Cardiac ventricle fibroblast (primary cell): ENCODE measurements around the gene SYNGAP1. TPM values are rescaled to one million over a fixed set of nuclear protein-coding genes. Genes with fewer than 3 reads are reported as not detected.

Experiments used
- total RNA-seq: library from RNA; depleted of rRNA; stranded (reverse); fragments of >200 nt; gene quantifications from 2 replicates; pipeline ENCODE4 v1.2.3, GENCODE V29; 2015

The SYNGAP1 gene
- total RNA-seq: 8.1 TPM in 2 replicates

DNA sequence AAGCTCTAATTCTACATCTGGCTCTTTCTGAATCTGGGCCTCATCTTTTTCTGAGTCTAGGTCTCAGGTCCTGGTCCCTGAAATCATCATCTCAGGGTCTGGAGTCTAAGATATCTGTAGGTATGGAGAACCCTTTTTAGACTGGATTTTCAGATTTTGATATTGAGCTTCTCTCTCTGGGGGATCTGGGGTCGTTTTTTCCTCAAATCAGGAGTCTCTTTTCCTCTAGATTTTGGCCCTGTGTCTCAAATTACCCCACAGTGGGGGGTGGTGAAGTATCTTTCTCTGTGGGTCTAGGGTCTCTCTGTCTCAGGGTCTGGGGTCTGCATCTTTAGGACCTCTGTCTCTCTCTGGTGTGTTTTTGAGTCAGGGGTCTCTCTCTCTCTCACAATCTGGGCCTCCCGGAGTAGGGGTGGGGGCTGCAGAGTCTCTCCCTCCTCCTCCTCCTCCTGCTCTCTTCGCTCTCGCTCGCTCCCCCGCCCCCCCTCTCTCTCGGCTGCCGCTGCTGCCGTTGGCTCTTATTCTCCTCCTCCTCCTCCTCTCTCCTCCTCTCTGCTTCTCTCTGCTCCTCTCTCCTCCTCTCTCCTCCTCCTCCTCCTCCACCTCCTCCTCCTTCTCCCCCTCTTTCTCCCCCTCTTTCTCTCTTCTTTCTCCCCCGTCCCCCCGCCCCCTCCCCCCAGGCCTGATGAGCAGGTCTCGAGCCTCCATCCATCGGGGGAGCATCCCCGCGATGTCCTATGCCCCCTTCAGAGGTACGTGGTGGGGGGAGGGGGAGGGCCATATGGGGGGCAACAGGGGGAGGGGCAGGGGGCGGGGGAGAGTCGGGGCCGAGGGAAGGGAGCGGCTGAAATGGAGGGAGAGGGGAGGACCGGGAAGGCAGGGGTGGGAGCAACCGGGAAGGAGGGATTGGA is at the start of gene SYNGAP1:
SYNGAP1 (plus strand) TSS at position 486 of the 911 bp plus-strand sequence; CDS start at position 686, 200 bp downstream.

DNA sequence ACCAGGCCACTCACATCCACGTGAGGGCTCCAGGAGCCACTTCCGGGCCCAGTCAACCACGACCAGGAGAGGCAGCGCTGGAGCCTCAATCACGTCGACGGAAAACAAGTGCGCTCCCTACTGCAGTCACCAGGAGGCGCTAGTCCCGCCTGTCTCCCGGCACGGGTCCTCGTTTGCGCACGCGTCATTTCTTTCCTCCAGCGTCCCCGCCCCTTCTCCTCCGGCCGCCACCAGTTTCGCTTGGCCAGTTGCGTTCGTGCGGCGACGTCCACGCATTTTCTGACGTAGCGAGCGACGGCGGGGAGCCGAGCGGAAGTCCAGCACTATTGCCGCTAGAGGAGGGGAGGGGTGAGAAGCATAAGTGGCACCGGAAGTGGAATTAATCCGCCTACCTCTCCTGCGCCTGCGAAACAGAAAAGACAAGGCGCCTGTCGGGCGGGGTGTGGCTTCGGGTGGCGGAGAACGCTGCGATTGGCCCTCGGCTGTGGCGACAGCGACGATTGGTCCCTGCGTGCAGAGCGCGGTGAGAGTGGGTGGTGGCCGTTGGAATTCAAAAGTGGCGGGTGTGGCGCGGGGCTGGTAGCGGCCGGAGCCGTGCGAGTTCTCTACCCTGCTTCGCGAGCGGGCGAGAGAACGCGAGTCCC is 28.5 kb upstream of the SYNGAP1 start, which contains the start of gene KIFC1:
KIFC1 (plus strand) TSS at position 546 of the 644 bp plus-strand sequence. CDS start 163 bp downstream, outside the sequence.

DNA sequence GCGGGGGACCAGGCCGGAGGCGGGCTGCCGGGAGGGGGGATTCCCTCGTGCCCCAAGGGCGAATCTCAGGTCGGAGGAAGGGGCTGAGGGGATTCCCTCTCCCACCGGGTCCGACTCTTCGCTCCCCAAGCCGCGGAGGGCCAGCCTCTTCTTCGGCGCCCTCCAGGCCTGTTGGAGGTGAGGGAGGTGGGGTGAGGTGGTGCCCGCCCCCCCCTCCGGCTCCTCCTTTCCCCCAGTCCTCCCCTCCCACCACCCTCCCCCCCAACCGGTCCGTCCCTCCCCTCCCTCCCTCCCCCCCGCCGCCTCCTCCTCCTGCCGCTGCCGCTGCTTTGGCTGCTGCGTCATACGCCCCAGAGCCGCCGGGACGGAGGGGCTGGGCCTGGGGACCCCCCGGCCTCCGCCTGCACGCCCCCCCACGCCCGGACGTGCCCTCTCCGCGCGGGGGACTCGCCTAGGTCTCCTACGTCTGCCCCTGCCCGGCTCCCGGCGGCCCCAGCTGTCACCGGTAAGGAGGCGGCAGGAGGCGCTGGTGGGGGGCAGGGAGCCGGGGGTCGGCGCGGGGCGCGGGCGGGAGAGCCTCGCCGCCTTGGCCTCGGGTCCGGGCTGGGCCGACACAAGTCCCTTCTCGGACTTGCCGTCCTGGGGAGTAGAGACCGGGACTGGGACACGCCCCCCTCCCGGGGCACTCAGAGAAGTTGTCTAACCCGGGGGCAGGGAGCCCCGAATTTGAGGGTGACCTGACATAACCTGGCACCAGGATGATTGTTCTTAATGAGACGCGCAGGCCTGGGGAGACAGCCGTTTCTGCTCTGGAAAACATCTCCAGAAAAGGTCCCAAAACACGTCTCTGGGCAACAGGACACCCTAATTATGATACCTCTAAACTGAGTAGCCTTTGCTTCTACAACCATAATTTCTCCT is 8.9 kb upstream of the SYNGAP1 start, which contains the start of gene PHF1:
PHF1 (plus strand) TSS at position 304 of the 921 bp plus-strand sequence. CDS start 1,250 bp downstream, outside the sequence.

DNA sequence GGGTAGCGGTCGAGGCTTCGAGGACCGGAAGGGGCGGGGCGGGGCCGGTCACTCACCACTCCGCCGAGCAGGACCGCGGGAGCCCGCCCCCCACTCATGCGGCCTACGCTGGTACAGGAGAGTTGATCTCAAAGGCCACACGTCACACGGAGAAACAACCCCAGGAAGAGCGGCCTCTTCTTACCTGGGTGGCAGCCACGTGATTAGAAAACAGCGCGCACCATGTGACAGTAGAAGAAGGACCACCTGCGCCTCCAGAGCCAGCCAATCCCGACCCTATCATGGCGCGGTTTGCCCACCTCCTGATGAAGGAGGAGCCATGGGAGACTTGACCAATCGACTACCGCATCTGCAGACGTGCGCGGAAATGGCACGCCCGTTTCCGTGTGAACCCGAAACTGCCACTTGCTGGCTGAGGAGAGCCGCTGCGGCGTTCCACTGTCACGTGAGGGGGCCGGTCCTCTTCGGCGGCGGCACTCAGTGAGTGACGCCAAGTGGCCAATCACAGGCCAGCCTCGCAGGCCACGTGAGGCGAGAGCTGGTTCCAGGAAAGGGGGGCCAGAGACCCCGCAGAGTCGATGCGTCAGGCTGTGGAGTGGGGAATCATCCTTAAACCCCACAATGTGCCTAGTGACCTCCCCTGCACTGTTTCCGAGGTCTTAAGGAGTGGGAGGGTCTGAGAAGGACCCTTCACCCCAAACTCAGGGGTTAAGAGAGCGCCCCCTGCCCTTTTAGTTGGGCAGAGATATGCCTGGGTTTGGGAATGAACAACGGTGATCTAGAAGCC is 1.8 kb upstream of the SYNGAP1 start, which contains the start of gene CUTA:
CUTA (minus strand) TSS at position 205 of the 787 bp plus-strand sequence; CDS start at position 98, 107 bp downstream.

DNA sequence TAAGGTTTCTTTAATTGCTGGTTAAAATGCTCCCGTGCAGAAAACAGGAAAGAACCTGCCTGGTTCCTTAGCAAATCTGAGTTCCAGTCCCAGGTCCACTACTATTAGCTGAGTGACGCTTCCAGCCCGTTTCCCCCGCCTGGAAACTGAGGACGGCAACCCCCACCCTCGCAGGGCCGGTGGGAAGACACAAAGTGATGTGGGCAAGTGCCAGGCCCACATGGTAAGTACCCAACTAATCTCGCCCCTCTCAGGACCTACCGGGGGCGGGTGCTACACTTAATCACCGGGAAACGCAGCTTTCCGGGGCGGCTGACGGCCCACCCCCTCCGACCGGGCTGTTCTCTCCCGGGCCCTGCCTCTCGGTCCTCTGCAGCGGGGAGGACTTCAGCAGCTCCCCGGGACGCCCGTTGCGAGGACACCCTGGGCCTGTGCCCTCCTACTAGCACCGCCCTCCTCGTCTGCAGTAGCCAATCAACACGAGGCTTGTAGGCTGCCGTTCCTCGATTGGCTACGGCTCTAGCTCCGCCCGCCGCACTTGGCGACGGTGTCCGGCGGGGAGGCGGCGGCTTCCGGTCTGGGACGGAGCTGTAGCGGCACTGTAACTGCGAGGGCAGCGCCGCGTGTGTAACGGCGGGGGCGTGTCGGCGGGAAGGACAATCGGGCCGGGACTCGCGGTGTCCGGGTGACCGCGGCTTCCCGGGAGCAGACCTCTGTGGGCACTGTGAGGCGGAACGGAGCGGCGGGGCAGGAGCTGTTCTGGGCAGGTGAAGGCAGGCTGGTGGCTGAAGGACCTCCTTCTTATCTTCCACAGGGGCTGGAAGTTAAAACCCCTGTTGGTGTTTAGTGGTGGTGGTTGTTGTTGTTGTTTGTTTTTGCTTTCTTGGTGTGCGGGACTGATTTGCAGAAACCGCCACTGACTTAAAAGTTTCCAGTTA is 34.4 kb downstream of the SYNGAP1 start, which contains the start of gene ZBTB9:
ZBTB9 (plus strand) TSS at position 568 of the 938 bp plus-strand sequence. CDS start 525 bp downstream, outside the sequence.

Other genes with a start within 250 kb of the SYNGAP1 start
- gene COL11A2, start 227.6 kb upstream of the SYNGAP1 start, total RNA-seq: 0.05 and 0.06 TPM in 2 replicates
- gene RXRB, start 219.4 kb upstream of the SYNGAP1 start, total RNA-seq: 19.2 and 20.3 TPM in 2 replicates
- 133 and 143 TPM in 2 replicates for gene SLC39A7, start 219.2 kb upstream of the SYNGAP1 start, total RNA-seq
- 2.2 and 6.6 TPM in 2 replicates for gene HSD17B8, start 215.4 kb upstream of the SYNGAP1 start, total RNA-seq
- 13.6 and 13.9 TPM in 2 replicates for gene RING1, start 211.6 kb upstream of the SYNGAP1 start, total RNA-seq
- gene VPS52, start 148.2 kb upstream of the SYNGAP1 start, total RNA-seq: 13.3 and 29.0 TPM in 2 replicates
- gene RPS18, start 148.0 kb upstream of the SYNGAP1 start, total RNA-seq: 3,899 and 4,707 TPM in 2 replicates
- 2.3 and 2.7 TPM in 2 replicates for gene B3GALT4, start 142.9 kb upstream of the SYNGAP1 start, total RNA-seq
- gene WDR46, start 130.8 kb upstream of the SYNGAP1 start, total RNA-seq: 55.5 and 57.8 TPM in 2 replicates
- 45.7 and 55.3 TPM in 2 replicates for gene PFDN6, start 130.5 kb upstream of the SYNGAP1 start, total RNA-seq
- 16.1 and 17.8 TPM in 2 replicates for gene RGL2, start 121.1 kb upstream of the SYNGAP1 start, total RNA-seq
- 47.9 and 50.1 TPM in 2 replicates for gene TAPBP, start 106.0 kb upstream of the SYNGAP1 start, total RNA-seq
- gene ZBTB22, start 102.3 kb upstream of the SYNGAP1 start, total RNA-seq: 13.9 and 17.1 TPM in 2 replicates
- 33.6 and 35.2 TPM in 2 replicates for gene DAXX, start 97.1 kb upstream of the SYNGAP1 start, total RNA-seq
- gene KIFC1, start 28.2 kb upstream of the SYNGAP1 start, total RNA-seq: 1.3 and 5.0 TPM in 2 replicates
- gene PHF1, start 9.1 kb upstream of the SYNGAP1 start, total RNA-seq: 22.2 and 32.6 TPM in 2 replicates
- gene CUTA, start 2.0 kb upstream of the SYNGAP1 start, total RNA-seq: 124 and 165 TPM in 2 replicates
- gene ZBTB9, start 34.5 kb downstream of the SYNGAP1 start, total RNA-seq: 2.6 and 4.7 TPM in 2 replicates
- gene BAK1, start 160.2 kb downstream of the SYNGAP1 start, total RNA-seq: 6.8 and 8.4 TPM in 2 replicates
- gene ITPR3, start 201.3 kb downstream of the SYNGAP1 start, total RNA-seq: 12.8 and 15.7 TPM in 2 replicates